ENCODE data around the gene SLC5A6. TPM values are rescaled to one million over a fixed set of nuclear protein-coding genes. Genes with fewer than 3 reads are reported as not detected.
A peak's percentile ranks its signal among the peaks of the same experiment; 100 is the strongest.

SLC5A6 gene
- total RNA-seq, 1 experiment from 2014 or later: 49.0 TPM

GRCh38 chr2:27217173-27218121 lies 5.4 kb upstream of the SLC5A6 start, which contains the start of gene CAD:
Gene CAD, plus strand, starts transcription at chr2:27217369. Its CDS starts 183 bp downstream, at chr2:27217552.
- intact Hi-C loops (cut with micrococcal nuclease; ENCODE audit: unreplicated experiment): loop anchor here (10.0 kb wide), 2 partner anchors 83 to 107 kb away; partner anchors contain the start of genes MPV17, PREB and PRR30
- no peaks in the 10 kb centered on the region for H4K20me1 ChIP-seq (ENCODE audit: insufficient read depth)
- no peaks in the 10 kb centered on the region for H3K9me2 ChIP-seq (ENCODE audit: insufficient read depth)
- H2AFZ ChIP-seq: peak within 1 kb of the TSS; percentile 87
- BruUV-seq (replicated peaks): TSS peak; percentile 0
- no peaks in the 10 kb centered on the region for H3K27me3 ChIP-seq (ENCODE audit: insufficient read depth, low read depth)
- peaks cover 25% of the 10 kb centered on the region for H3F3A ChIP-seq (ENCODE audit: insufficient read depth, low read depth)
- ChIA-PET CTCF (no interaction called here), POLR2A (ENCODE audit: unreplicated experiment) (interaction anchor here (0.7 kb wide), 1 partner anchor 89 kb away, joined by 6 read pairs; no protein-coding TSS in a partner anchor)
- peaks cover 25% of the 10 kb centered on the region for H3K4me1 ChIP-seq (replicated peaks; ENCODE audit: insufficient read depth)
- H3K36me3 ChIP-seq (ENCODE audit: low read depth): peaks cover 16% of the 10 kb centered on the region
- no peak; the same call in 1 of the 2 replicates for TF ChIP-seq CTCF (conservative IDR thresholded peaks at IDR 0.05)
- H3K4me2 ChIP-seq: peak within 1 kb of the TSS; percentile 93
- DNase-seq: peak; percentile 71 to 78
- no peaks in the 10 kb centered on the region for H3K9me3 ChIP-seq (ENCODE audit: insufficient read depth, low read depth)
- peak within 1 kb of the TSS; percentile 44 for H3K27ac ChIP-seq
- H3K79me2 ChIP-seq (ENCODE audit: low read depth): peaks cover 40% of the 10 kb centered on the region
- peak within 1 kb of the TSS; percentile 76 for H3K4me3 ChIP-seq

- peaks cover 26% of the 10 kb centered on the region for H3F3A ChIP-seq (ENCODE audit: insufficient read depth, low read depth)
- H3K4me2 ChIP-seq: peak overlapping the region; percentile 93
- H4K20me1 ChIP-seq (ENCODE audit: insufficient read depth): no peaks in the 10 kb centered on the region
- peak overlapping the region; percentile 76 for H3K4me3 ChIP-seq
- TSS peak; percentile 29 for BruUV-seq (replicated peaks)
- H3K4me1 ChIP-seq (replicated peaks; ENCODE audit: insufficient read depth): peaks cover 25% of the 10 kb centered on the region
- H3K36me3 ChIP-seq (ENCODE audit: low read depth): peaks cover 10% of the 10 kb centered on the region
- ChIA-PET CTCF (no interaction called here), POLR2A (ENCODE audit: unreplicated experiment) (no interaction called here)
- DNase-seq: no peak
- H3K9me3 ChIP-seq (ENCODE audit: insufficient read depth, low read depth): no peaks in the 10 kb centered on the region
- H2AFZ ChIP-seq: peak overlapping the region; percentile 87
- peaks cover 40% of the 10 kb centered on the region for H3K79me2 ChIP-seq (ENCODE audit: low read depth)
- H3K27me3 ChIP-seq (ENCODE audit: insufficient read depth, low read depth): no peaks in the 10 kb centered on the region
- TF ChIP-seq EZH2 (IDR thresholded peaks at IDR 0.05; ENCODE audit: low read depth): no peak
- TF ChIP-seq CTCF (conservative IDR thresholded peaks at IDR 0.05): no peak
- intact Hi-C loops (cut with micrococcal nuclease; ENCODE audit: unreplicated experiment): loop anchor here (10.0 kb wide), 2 partner anchors 82 to 108 kb away; partner anchors contain the start of genes MPV17, PREB and PRR30
- H3K27ac ChIP-seq: no peak overlapping the region
- no peaks in the 10 kb centered on the region for H3K9me2 ChIP-seq (ENCODE audit: insufficient read depth)
These were observed 4.5 kb upstream of the SLC5A6 start for GRCh38 chr2:27216416-27217137.

- intact Hi-C loops (cut with micrococcal nuclease; ENCODE audit: unreplicated experiment): loop anchor here (5.0 to 10.0 kb wide), 4 partner anchors 67 to 253 kb away; partner anchors contain the start of genes MPV17, PREB, PRR30 and TRIM54
- H3K9me2 ChIP-seq (ENCODE audit: insufficient read depth): no peaks in the 10 kb centered on the region
- peaks cover 5% of the 10 kb centered on the region; the same call in 1 of the 2 replicates for H3K36me3 ChIP-seq (ENCODE audit: low read depth)
- no peak for DNase-seq
- no TSS peak for BruUV-seq (replicated peaks)
- peaks cover 34% of the 10 kb centered on the region for H3K4me1 ChIP-seq (replicated peaks; ENCODE audit: insufficient read depth)
- H3K4me3 ChIP-seq: no peak overlapping the region
- TF ChIP-seq EZH2 (IDR thresholded peaks at IDR 0.05; ENCODE audit: low read depth) (no peak), CTCF (conservative IDR thresholded peaks at IDR 0.05) (no peak)
- no peaks in the 10 kb centered on the region for H4K20me1 ChIP-seq (ENCODE audit: insufficient read depth)
- ChIA-PET POLR2A (ENCODE audit: unreplicated experiment) (interaction anchor here (0.8 kb wide), 1 partner anchor 65 kb away, joined by 3 read pairs; no protein-coding TSS in a partner anchor), CTCF (no interaction called here)
- H3K27me3 ChIP-seq (ENCODE audit: insufficient read depth, low read depth): no peaks in the 10 kb centered on the region
- no peak overlapping the region for H3K27ac ChIP-seq
- H3K9me3 ChIP-seq (ENCODE audit: insufficient read depth, low read depth): no peaks in the 10 kb centered on the region
- no peak overlapping the region for H2AFZ ChIP-seq
- H3K79me2 ChIP-seq (ENCODE audit: low read depth): peaks cover 39% of the 10 kb centered on the region
- H3K4me2 ChIP-seq: no peak overlapping the region
- H3F3A ChIP-seq (ENCODE audit: insufficient read depth, low read depth): peaks cover 38% of the 10 kb centered on the region
These were observed 2.9 kb upstream of the SLC5A6 start for GRCh38 chr2:27214941-27215340.
